HG02798 (cell line): Measurements from ENCODE around the gene ZNF335.
"Not testable (repeated sequence)": the region's sequence is repeated elsewhere in the genome, so short reads cannot be mapped to it uniquely, and the experiment has no call there.

ENCODE experiments used
- ATAC-seq: cut with Tn5 transposase; IDR thresholded peaks from one replicate; pipeline ENCODE4 v1.9.1; 2021; ENCODE audit warnings: mild to moderate bottlenecking; ENCODE audit not compliant: unreplicated experiment, poor library complexity

The ZNF335 gene

DNA sequence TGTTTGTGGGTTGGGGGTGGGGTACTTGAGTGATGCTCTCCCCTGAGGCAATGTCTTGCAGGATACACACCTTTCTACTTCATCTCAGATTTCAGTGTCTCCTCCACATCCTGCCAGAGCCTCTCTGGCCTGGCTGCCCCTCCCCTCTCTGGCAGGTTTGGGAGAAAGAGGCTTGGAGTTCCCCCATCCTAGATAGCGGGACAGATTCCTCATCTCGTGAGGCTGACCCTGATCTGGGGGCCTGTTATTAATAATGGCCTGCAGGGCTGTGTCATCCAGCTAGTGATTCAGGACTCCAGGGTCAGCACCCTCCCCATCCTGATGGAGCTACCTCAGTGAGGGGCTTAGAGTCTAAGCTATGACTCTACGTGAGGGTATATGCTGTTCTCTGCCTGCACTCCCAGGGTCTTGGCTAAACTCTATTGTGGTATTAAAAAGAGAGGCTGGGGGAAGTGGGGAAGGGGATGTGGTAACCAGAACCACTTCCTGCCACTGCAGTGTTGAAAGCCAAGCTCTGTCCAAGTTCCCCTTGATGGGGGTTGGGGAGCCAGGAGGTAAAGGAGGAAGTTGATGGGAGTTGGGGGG, 33.0 kb upstream of the ZNF335 start:
- no peak for ATAC-seq

DNA sequence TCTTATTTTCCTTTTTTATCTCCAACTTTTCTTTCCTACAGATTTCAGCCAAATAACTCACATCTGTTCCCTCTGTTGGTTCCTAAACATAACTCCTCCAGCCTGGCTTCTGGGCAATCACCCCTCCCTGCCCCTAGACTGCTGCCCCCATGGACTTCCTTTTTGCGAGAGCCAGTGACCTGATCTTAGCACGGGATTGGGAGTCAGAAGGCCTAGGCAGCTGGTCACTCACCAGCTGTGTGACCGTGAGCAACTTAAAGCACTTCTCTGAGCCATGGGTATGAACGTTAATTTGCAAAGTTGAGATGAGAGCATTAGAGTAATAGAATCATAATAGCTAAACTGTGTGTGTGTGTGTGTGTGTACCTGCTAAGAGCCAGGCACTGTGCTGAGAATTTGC, 32.2 kb upstream of the ZNF335 start:
- ATAC-seq, result no peak

DNA sequence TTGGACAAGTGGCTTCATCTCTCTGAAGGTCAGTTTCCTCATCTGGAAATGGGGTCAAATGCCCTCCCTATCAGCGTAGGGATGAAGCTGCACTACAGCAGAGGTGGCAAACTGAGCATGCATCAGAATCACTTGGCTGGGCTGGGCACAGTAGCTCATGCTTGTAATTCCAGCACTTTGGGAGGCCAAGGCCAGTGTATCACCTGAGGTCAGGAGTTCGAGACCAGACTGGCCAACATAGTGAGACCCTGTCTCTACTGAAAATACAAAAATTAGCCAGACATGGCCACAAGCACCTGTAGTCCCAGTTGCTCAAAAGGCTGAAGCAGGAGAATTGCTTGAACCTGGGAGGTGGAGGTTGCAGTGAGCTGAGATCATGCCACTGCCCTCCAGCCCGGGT, 30.0 kb upstream of the ZNF335 start:
- ATAC-seq, result no peak

DNA sequence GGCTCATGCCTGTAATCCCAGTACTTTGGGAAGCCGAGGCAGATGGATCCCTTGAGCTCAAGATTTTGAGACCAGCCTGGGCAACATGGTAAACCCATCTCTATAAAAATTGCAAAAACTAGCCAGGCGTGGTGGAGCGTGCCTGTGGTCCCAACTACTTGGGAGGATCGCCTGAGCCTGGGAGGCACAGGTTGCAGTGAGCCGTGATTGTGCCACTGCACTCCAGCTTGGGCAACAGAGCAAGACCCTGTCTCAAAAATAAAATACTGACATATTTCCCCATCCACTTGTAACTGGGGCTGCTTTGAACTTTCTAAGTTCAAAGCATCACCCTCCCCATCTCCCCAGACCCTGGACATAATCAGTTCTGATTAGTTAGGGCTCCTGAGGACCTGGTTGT, 29.5 kb upstream of the ZNF335 start:
- no peak for ATAC-seq

DNA sequence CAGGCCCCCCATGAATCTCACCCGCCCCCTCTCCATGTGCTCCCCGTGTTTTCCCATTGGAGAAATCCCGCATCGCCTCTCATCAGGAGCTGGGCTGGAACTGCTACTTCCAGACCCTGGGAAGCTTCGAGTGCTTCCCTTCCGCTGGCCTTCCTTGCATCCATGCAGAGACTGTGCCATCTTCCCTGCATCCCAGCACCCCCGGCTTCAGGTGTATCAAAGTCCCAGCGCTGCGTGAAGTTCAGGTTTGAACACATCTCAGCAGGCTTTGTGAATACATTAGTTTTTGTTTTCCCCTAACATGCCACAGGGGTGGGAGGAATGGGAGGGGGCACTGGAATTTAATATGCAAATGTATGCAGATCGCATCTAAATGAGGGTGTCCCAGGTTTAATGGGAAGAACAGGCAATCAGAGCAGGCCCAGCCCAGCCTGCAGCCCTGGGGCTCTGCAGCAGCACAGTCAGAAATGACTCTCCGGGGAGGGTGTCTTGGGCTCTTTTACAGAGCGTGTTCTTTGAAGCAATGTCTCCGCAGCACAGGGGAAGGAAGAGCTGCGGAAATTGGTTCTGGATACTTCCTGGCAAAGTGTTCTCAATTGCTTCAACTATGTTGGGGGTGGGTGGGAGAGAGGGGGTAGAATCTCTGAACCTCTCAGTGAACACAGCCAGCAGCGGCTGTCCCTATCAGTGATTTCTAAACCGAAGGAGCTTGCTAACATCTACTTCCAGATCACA, 28.4 kb upstream of the ZNF335 start:
- no peak for ATAC-seq

DNA sequence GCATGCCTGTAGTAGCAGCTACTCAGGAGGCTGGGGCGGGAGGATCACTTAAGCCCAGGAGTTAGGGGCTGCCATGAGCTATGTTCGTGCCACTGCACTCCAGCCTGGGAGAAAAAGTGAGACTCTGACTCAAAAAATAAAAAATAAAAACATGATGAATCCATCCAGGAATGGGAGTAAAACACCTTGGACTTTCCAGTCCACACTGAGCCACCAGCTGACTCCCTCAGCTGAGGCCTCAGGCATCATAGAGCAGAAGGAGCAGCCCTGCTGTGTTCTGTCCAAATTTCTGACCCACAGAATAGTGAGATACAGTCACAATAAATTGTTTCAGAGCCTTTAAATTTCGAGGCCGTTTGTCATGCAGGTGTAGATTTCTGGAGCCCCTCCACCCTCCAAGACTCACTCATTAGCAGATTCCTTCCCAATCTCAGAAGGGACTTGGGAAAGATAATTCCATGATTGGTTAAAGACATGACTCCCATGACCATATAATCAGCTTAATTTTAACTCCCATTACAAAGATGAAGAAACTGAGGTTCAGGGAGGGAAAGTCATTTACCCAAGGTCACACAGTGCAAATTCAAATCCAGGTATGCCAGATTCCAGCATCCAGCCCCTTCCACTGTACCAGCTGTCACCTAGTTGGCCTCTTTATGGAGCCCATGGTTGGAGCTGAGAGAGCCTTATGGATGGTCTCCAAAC, 27.7 kb upstream of the ZNF335 start:
- ATAC-seq, result no peak

DNA sequence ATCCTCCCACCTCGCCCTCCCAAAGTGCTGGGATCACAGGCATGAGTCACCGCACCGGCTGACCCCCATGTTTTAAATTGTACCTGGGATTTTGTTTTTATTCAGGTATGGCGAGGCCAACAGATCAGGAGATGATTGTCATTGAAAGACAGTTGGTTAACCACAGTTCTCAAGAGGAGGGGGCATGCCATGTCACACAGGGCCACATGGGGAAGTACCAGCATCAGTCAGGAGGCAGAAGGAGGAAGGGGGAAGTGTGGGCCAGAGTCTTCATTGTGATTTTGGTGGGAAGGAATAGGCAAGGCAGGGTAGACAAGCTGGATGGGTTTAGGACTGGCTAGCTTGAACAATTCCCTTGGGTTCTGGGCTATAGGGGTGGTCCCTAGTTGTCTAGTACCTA, 26.8 kb upstream of the ZNF335 start:
- no peak for ATAC-seq

DNA sequence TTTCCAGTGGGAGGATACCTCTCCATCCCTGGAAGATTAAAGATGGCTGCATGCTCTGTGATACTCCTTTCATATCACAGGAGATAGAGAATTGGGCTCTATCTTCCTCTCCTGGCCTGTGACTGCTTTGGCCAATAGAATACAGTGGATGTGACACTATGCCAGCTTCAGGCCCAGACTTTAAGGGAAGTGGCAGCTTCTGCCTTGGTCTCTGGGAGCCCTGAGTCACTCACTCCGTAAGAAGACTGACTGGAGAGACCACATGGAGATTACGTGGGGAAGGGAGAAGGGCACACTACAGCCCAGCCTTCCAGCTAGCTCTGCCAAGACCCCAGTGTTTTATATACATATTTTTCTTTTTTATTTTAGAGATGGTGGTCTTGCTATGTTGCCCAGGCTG, 26.3 kb upstream of the ZNF335 start:
- no peak for ATAC-seq

DNA sequence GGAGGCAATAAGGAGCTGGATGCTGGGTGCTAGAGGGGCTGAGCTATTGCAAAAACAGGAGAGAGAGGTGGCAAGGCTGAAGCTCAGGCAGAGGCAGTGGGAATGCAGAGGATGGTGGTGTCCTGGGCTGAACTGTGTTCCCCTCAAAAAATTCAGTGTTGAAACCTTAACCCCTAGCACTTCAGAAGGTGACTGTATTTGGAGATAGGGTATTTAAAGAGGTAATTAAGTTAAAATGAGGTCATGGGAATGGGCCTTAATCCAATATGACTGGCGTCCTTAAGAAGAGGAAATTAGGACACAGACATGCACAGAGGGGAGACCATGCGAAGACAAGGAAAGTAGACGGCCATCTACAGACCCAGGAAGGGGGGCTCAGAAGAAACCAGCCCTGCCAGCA, 25.2 kb upstream of the ZNF335 start:
- no peak for ATAC-seq

DNA sequence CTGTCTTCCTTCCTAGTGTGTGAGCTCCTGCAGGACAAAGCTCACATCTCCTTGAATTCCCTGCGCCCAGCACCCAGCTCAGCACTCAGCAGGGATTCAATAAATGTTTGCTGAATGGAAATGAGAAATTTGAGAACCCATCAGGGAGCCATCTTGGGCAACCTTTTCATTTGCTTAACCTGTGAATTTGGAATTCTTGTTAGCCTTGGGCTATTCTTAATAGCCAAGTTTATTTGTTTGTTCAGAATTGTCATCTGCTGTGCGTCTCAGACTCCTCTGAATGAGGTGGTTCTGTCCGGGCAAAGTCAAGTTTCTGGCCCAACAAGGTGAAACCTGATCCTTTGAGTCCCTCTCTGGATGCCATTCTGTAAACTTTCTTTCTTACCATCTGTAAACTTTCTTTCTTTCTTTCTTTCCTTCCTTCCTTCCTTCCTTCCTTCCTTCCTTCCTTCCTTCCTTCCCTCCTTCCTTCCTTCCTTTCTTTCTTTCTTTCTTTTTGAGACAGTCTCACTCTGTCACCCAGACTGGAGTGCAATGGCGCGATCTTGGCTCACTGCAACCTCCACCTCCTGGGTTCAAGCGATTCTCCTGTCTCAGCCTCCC, 23.6 kb upstream of the ZNF335 start:
- ATAC-seq, result not testable (repeated sequence)

DNA sequence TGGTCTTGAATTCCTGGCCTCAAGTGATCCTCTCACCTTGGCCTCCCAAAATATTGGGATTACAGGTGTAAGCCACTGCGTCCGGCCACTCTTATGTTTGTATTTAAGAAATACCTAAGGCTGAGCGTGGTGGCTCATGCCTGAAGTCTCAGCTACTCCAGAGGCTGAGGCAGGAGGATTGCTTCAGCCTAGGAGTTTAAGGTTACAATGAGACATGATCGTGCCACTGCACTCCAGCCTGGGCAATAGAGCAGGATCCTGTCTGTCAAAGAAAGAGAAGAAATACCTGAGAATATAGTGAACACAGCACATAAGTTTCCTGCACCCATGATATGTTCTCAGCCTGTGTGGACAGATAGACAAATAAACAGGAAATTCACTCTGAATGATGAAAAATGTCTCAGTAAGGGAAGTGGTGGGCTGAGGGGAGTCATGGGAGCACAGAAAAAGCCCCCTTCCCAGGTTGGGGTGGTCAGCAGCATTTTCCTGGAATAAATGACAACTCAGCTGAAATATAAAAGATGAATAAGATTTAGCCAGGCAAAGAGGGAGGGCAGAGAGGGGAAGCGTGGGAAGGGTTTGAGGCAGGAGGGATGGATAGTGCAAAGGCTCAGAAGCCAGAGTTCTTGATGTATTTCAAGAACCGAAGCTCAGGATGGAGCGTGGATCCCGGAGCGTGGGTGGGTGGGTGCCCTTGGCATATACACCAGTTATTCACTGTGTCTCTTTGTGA, 22.9 kb upstream of the ZNF335 start:
- ATAC-seq, result no peak

DNA sequence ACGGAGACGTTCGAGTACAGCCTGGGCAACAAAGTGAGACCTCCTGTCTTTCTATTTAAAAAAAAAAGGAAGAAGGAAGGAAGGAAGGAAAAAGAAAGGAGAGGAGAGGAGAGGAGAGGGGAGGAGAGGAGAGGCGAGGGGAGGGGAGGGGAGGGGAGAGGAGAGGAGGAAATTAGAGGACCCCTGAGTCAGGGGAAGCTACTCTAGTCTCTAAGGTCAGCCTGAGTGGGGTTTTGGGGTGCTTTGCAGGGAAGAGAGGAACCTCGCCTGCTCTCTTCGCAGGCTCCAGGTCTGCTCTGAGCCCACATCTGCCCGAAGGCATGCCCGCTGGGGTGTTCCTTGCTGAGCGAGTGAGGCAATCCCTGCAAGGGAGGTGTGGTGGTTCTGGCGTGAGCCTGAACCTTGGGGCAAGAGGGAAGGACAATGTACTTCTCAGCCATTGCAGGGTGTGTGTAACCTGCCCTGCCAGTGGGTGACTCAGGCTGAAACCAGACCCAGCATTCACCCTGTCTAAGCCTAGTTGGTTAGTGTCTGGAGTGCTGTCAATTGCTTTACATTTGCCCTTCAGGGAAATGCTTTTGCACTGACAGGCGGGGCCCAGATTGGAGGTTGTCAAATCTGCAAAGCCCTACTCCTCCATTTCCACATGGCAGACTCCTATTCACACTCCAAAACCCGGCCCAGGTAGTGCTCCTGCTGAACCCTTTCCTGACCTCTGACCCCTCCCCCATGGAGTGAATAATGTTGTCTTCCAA, 21.4 kb upstream of the ZNF335 start:
- no peak for ATAC-seq

DNA sequence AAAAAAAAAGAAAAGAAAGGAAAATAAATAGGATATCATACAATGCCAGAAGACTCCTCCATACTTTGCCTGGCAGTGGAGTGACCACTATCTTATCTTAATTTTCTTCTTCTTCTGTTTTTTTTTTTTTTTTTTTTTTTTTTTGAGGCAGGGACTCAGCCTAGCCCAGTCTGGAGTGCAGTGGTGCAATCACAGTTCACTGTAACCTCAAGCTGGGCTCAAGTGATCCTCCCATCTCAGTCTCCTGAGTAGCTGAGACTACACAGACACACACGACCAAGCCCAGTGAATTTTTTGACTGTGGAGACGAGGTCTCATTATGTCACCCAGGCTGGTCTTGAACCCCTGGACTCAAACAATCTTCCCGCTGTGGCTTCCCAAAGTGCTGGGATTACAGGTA, 19.6 kb upstream of the ZNF335 start:
- no peak for ATAC-seq

DNA sequence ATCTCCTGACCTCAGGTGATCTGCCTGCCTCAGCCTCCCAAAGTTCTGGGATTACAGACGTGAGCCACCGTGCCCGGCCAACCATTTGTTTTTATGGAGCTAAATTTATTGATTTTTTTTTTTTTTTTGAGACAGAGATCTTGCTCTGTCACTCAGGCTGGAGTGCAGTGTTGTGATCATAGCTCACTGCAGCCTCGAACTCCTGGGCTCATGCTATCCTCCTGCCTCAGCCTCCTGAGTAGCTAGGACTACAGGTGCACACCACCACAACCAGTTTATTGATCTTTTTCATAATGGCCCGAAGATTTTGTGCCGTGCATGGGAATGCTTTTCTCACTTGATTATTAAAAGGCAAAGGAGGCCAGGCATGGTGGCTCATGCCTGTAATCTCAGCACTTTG, 16.8 kb upstream of the ZNF335 start:
- ATAC-seq, result not testable (repeated sequence)

DNA sequence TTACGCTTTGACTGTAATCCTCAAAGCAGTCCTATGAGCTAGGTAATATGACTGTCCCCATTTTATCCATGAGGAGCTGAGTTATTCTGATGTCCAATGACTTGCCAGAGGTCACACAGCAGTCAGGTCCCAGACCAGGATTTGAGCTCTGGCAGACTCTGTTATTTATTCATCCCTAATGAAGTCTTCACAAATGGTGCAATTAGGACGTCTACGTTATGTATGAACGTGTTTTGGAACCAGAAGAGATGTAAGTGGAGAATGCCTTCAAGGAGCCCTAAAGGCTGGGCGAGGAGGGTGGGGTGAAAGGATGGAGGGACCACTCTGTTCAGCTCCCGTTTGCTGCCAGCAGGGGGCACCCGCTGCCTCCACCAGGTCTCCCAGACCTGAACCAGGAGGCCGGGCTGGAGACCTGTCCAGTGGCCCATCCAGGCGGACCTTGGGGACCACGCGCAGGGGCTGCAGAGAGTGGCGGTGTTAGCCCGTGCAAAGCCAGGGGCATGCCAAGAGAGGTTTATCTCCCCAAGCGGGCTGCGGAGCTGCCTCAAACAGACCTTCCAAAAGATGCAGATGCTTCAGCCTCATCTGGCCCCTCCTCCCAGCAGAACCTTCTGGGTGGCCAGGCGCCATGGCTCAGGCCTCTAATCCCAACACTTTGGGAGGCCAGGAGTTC, 15.2 kb upstream of the ZNF335 start:
- no peak for ATAC-seq

DNA sequence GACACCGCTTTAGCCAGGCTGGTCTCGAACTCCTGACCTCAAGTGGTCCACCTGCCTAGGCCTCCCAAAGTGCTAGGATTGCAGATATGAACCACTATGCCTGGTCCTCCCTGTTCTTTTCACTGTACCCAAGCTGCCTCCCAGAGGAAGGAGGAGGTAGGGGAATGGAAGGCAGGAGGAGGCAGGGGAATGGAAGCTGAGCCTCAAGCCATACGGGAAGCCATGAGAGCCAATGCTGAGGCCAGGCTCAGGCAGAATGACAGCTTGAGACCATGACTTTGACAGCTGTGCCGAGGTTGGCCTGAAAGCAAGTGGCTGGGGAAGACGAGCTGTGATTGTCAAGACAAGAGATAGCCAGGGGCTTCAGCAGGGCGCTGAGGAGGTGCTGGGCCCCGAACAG, 13.6 kb upstream of the ZNF335 start:
- no peak for ATAC-seq

DNA sequence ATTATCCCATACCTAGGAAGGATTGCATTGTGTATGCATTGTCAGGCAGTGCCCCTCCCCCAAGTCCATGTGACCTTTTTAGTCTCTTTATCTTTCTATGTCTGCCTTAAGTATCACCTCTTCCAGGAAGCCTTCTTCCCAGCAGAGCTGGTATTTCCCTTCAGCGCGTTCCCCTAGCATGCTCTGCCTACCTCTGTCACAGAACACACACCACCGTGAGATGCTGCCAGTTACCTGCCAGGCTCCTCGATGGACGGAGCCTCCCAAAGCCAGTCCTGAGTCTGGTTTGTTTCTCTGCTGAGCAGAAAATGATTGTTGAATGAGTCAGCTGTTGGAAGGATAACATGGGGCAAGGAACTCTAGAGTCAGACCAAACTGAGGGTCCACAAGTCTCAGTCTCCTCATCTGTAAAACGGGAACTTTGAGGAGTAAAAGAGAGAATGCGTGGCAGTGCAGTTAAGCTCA, 11.3 kb upstream of the ZNF335 start:
- ATAC-seq, result no peak

DNA sequence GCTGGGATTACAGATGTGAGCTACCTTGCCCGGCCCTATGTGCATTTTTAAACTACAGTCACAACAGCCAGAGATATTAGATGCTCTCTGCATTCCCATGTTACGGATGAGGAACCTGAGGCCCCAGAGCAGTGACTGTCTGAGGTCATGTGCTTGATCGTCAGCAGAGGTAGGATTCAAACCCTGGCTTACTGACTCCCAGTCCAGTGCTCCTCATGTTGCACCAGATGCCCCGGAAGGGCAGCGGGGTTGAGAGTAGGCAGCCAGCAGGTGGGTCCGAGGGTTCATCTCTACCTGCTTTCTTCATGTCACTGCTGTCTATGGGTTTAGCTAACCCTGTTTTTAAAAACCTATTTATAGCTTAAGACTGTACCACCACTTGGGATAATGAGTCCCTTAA, 9.3 kb upstream of the ZNF335 start:
- no peak for ATAC-seq

DNA sequence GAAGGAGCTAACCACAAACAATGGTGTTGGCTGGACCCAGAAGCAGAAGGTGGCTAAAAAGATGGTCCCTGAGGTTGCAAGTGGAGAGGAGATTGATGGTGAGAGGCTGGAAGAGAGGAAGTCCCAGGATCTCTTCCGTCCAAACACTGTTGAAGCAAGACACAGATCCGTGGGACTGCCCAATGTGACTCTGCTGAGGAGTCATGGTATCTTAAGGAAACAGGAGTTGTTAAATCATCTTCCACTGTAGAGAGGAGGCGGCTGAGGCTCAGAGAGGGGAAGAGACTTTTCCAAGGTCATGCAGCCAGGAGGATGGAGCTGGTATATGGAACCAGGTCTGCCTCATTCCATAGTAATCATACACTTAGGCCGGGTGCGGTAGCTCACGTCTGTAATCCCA, 4.1 kb upstream of the ZNF335 start:
- no peak for ATAC-seq
